K562 (cell line): Measurements from ENCODE around the gene DCAF7. TPM values are rescaled to one million over a fixed set of nuclear protein-coding genes. Genes with fewer than 3 reads are reported as not detected.

Experiments used
- ATAC-seq: fragments of 200-7000 bp; cut with Tn5 transposase; 3 replicates; pipeline ENCODE4 v1.9.1; 2020; ENCODE audit warnings: moderate library complexity
- BruUV-seq: library from RNA; stranded (reverse); fragments of 400-500 nt; replicated peaks from 2 replicates; lab custom pipeline; 2021; lab: Mats Ljungman, UMichigan
- CTCF ChIA-PET: fragments of 300-600 bp; formaldehyde crosslinking; extraction: SDS; loops from one replicate; lab custom pipeline; 2021; ENCODE audit warnings: low intra/inter-chr PET ratio; lab: Yijun Ruan, JAX
- POLR2A ChIA-PET: fragments of 300-600, 350-650 bp; sonication (Branson Sonifier 250); formaldehyde crosslinking; extraction: SDS; loops from one replicate; lab custom pipeline; 2021; ENCODE audit warnings: antibody characterized with exemption, inconsistent platforms; lab: Yijun Ruan, JAX
- DNase-seq, 4 experiments: peaks; one replicate each; pipeline versions ENCODE4 v3.0.0 to v3.0.0-alpha.2; 2011 to 2018; ENCODE audit warnings: low spot score in 3 of 4, mixed read lengths in 3 of 4; ENCODE audit errors: extremely low read depth in 1 of 4
- FAIRE-seq: peaks from 2 replicates; lab custom pipeline; 2011; peaks lifted over from hg19 to GRCh38; lab: Jason Lieb, UNC
- H2AFZ ChIP-seq: 2 replicates; pipeline ENCODE4 v1.6.0; 2011; ENCODE audit warnings: low read depth, low read length, control low read depth, inconsistent platforms
- H3K27ac ChIP-seq: fragments of 200-600 bp; 3 replicates; pipeline ENCODE4 v1.8.0; 2011; ENCODE audit warnings: low read depth, mild to moderate bottlenecking, control low read depth, inconsistent platforms, low read length, moderate library complexity, mixed read lengths; ENCODE audit errors: extremely low read depth
- H3K27me3 ChIP-seq, 2 experiments: fragments of 300-600 bp in 1 of 2; 2 replicates in 1 of 2; 3 replicates in 1 of 2; pipeline versions ENCODE4 v1.6.0 to v1.8.0; 2011; ENCODE audit warnings: inconsistent platforms in 2 of 2, low read length in 2 of 2, mild to moderate bottlenecking in 1 of 2, mixed read lengths in 1 of 2, moderate library complexity in 1 of 2; ENCODE audit not compliant: control insufficient read depth in 2 of 2, insufficient read depth in 2 of 2
- H3K36me3 ChIP-seq: fragments of 300-600 bp; 3 replicates; pipeline ENCODE4 v1.8.0; 2011; ENCODE audit warnings: mild to moderate bottlenecking, low read length, inconsistent platforms; ENCODE audit not compliant: control insufficient read depth, insufficient read depth
- H3K4me1 ChIP-seq, 2 experiments: fragments of 200-600 bp in 1 of 2; replicated peaks in 1 of 2; 2 replicates in 1 of 2; 3 replicates in 1 of 2; pipeline versions ENCODE4 v1.5.1 to v1.8.0; 2011; ENCODE audit warnings: inconsistent platforms in 2 of 2, low read length in 2 of 2, mild to moderate bottlenecking in 1 of 2, mixed read lengths in 1 of 2, moderate library complexity in 1 of 2; ENCODE audit not compliant: control insufficient read depth in 2 of 2, insufficient read depth in 2 of 2
- H3K4me2 ChIP-seq: 2 replicates; pipeline ENCODE4 v1.6.1; 2011; ENCODE audit warnings: low read length, control low read depth, inconsistent platforms, mixed read lengths; ENCODE audit not compliant: insufficient read depth
- H3K4me3 ChIP-seq: fragments of 200-600 bp; sonication (generic), shearing (Covaris generic); 2 replicates; pipeline ENCODE4 v1.5.1; 2016; ENCODE audit warnings: control low read depth, inconsistent platforms
- H3K79me2 ChIP-seq: fragments of 200-600 bp; 3 replicates; pipeline ENCODE4 v1.8.0; 2011; ENCODE audit warnings: low read length, inconsistent platforms; ENCODE audit not compliant: control insufficient read depth, insufficient read depth
- H3K9ac ChIP-seq, 2 experiments: 2 replicates each; pipeline versions ENCODE4 v1.6.0 to v1.6.1; 2011; ENCODE audit warnings: low read depth in 2 of 2, low read length in 2 of 2, control low read depth in 1 of 2, inconsistent platforms in 1 of 2, mild to moderate bottlenecking in 1 of 2, mixed read lengths in 1 of 2; ENCODE audit not compliant: insufficient read depth in 1 of 2
- H3K9me1 ChIP-seq: one replicate; pipeline ENCODE4 v1.6.0; 2011; ENCODE audit warnings: inconsistent platforms, mild to moderate bottlenecking, low read length, moderate library complexity; ENCODE audit not compliant: control insufficient read depth, insufficient read depth
- H3K9me3 ChIP-seq: replicated peaks from 2 replicates; pipeline ENCODE4 v1.5.1; 2011; ENCODE audit warnings: low read depth, low read length, inconsistent platforms; ENCODE audit not compliant: control insufficient read depth, insufficient read depth
- H4K20me1 ChIP-seq: replicated peaks from 2 replicates; pipeline ENCODE4 v1.6.1; 2011; ENCODE audit warnings: low read length, inconsistent platforms, mixed read lengths; ENCODE audit not compliant: control insufficient read depth, insufficient read depth
- CREB3L1 ChIP-seq: fragments of 450-650 bp; IDR thresholded peaks from 2 replicates; pipeline ENCODE4 v1.6.1; 2014; ENCODE audit warnings: low read depth, mild to moderate bottlenecking, moderate library complexity, borderline replicate concordance
- FOXO4 ChIP-seq: fragments of 450-650 bp; formaldehyde crosslinking; IDR thresholded peaks from 2 replicates; pipeline ENCODE4 v1.4.0; 2020; ENCODE audit warnings: mild to moderate bottlenecking, moderate library complexity
- KHSRP ChIP-seq: fragments of 450-650 bp; IDR thresholded peaks from 2 replicates; pipeline ENCODE4 v1.6.1; 2017
- MAFK ChIP-seq: IDR thresholded peaks from 2 replicates; pipeline ENCODE4 v1.6.1; 2011; ENCODE audit warnings: low read length, improper control_type of control experiment
- MECOM ChIP-seq: fragments of 250-450 bp; sonication (Bioruptor Pico); IDR thresholded peaks from 2 replicates; pipeline ENCODE4 v1.8.0; 2022; ENCODE audit warnings: inconsistent platforms
- PCBP1 ChIP-seq: fragments of 200-400 bp; formaldehyde crosslinking; IDR thresholded peaks from 2 replicates; pipeline ENCODE4 v1.6.1; 2018; ENCODE audit warnings: mild to moderate bottlenecking, low read depth, low read length; ENCODE audit not compliant: poor library complexity, severe bottlenecking
- POLR2AphosphoS2 ChIP-seq: IDR thresholded peaks from 2 replicates; pipeline ENCODE4 v1.6.1; 2012; ENCODE audit warnings: low read length, improper control_type of control experiment
- POLR3A ChIP-seq: IDR thresholded peaks from 2 replicates; pipeline ENCODE4 v1.6.1; 2011; ENCODE audit warnings: borderline replicate concordance, mild to moderate bottlenecking, moderate library complexity; ENCODE audit not compliant: insufficient read length, insufficient read depth; ENCODE audit errors: extremely low read depth
- SMC3 ChIP-seq: conservative IDR thresholded peaks from 2 replicates; pipeline ENCODE4 v1.6.1; 2011; ENCODE audit warnings: low read depth, low read length, improper control_type of control experiment; ENCODE audit not compliant: insufficient read depth
- STAT5A ChIP-seq: IDR thresholded peaks from 2 replicates; pipeline ENCODE4 v1.6.1; 2012; ENCODE audit warnings: low read length, inconsistent platforms, borderline replicate concordance
- ZBED1 ChIP-seq: IDR thresholded peaks from 2 replicates; pipeline ENCODE4 v1.6.1; 2014
- ZHX1 ChIP-seq: fragments of 150-350 bp; conservative IDR thresholded peaks from 2 replicates; pipeline ENCODE4 v1.6.1; 2014; ENCODE audit warnings: low read length
- ZNF217 ChIP-seq: sonication (generic); formaldehyde crosslinking; IDR thresholded peaks from 2 replicates; pipeline ENCODE4 v1.8.0; 2022; ENCODE audit warnings: mild to moderate bottlenecking, missing genetic modification reagents
- ZNF354B ChIP-seq: fragments of 250-450 bp; sonication (Bioruptor Pico); IDR thresholded peaks from 2 replicates; pipeline ENCODE4 v1.4.0; 2020
- ZNF583 ChIP-seq: fragments of 250-450 bp; sonication (Bioruptor Pico); IDR thresholded peaks from 2 replicates; pipeline ENCODE4 v1.4.0; 2020
- WGBS: fragments of 100-300 bp; shearing (Covaris generic); methylation state at CpG from one replicate; pipeline ENCODE4 v1.1.6; 2016; ENCODE audit warnings: low coverage, mixed read lengths; ENCODE audit not compliant: insufficient coverage; ENCODE audit errors: missing lambda C conversion rate; 5-methylcytosine and 5-hydroxymethylcytosine counted together
- in situ Hi-C: fragments of 300-500 bp; cut with MboI; formaldehyde crosslinking; loops from 4 replicates; pipeline ENCODE4 v1.15.0; 2018; ENCODE audit warnings: inconsistent platforms, mixed read lengths
- intact Hi-C: fragments of 100-400 bp; cut with micrococcal nuclease; formaldehyde crosslinking; loops from 2 replicates; pipeline ENCODE4 v1.14.2; 2022
- polyA plus RNA-seq, 8 experiments: library from polyadenylated mRNA; depleted of rRNA in 4 of 8; stranded (reverse) in 5 of 8; unstranded in 3 of 8; fragments of >200 nt; fragmentation: Nextera tagmentation in 2 of 8; fragmentation: Illumina TruSeq in 1 of 8; extraction: Ambion mirVana in 2 of 8; extraction: Trizol in 1 of 8; gene quantifications; 2 replicates each; pipeline versions ENCODE4 v1.2.1 to v1.2.3, GENCODE V29; 2011 to 2014; ENCODE audit warnings: inconsistent platforms in 1 of 8, missing spikeins in 1 of 8
- total RNA-seq, 7 experiments: library from RNA; depleted of rRNA in 6 of 7; stranded (reverse); fragments of >200 nt in 6 of 7; fragmentation: Illumina TruSeq in 2 of 7; extraction: Trizol in 2 of 7; gene quantifications; 2 replicates each; pipeline versions ENCODE4 v1.2.1 to v1.2.3, GENCODE V29; 2011 to 2021; ENCODE audit warnings: low replicate concordance in 1 of 7
- TF ChIP-seq, protein P1 (sequence below): sonication (generic); formaldehyde crosslinking; IDR thresholded peaks from 2 replicates; pipeline ENCODE4 v1.8.0; 2023; ENCODE audit warnings: mild to moderate bottlenecking, missing genetic modification reagents

The DCAF7 gene
- total and polyA plus RNA-seq, 9 of the 15 experiments (the other 6 are each of a cell fraction or from before 2014, with no cell fraction given), result 30.8 to 123 (median 40.2) TPM

- peaks cover 0 to 18% of the 10 kb centered on the region in 2 experiments; a peak in 2 of 5 replicates for H3K4me1 ChIP-seq
- in situ Hi-C loops, result no loop called here
- DNase-seq (no peak), FAIRE-seq (peak; percentile 61), ATAC-seq (no peak)
- H3K9ac ChIP-seq, result 0 out of 4 replicates have a peak overlapping the region, but pooled peaks of 1 of the 2 experiments have one; percentile 51
- H3K4me3 ChIP-seq, result no peak overlapping the region
- BruUV-seq, result no TSS peak
- H3K27me3 ChIP-seq, result peaks cover 0 to 4% of the 10 kb centered on the region in 2 experiments; a peak in 3 of 5 replicates
- H3K27ac ChIP-seq, result no peak overlapping the region
- POLR2A ChIA-PET, result interaction anchor here (0.6 to 1.4 kb wide), 4 partner anchors 11 to 131 kb away, joined by 3 read pairs; no protein-coding TSS in a partner anchor
- H3K79me2 ChIP-seq, result peaks cover 3% of the 10 kb centered on the region; the same call in 2 of the 3 replicates
- WGBS, result 42% methylated on average over 13 of the region's 13 CpGs
- no peaks in the 10 kb centered on the region for H3K9me3 ChIP-seq
- H2AFZ ChIP-seq, result no peak overlapping the region
- no peaks in the 10 kb centered on the region for H4K20me1 ChIP-seq
- intact Hi-C loops, result no loop called here
- H3K9me1 ChIP-seq, result no peaks in the 10 kb centered on the region
- no peaks in the 10 kb centered on the region for H3K36me3 ChIP-seq
- CTCF ChIA-PET, result no interaction called here
- no peak overlapping the region for H3K4me2 ChIP-seq
- TF ChIP-seq CREB3L1 (no peak), ZBED1 (no peak), PCBP1 (no peak), ZNF217 (CRISPR knock-in tag) (no peak), ZNF583 (no peak), ZHX1 (no peak), FOXO4 (CRISPR knock-in tag) (no peak), POLR2AphosphoS2 (no peak), STAT5A (no peak), MAFK (no peak), SMC3 (no peak), MECOM (no peak), POLR3A (no peak), ZNF354B (CRISPR knock-in tag) (no peak), KHSRP (no peak)
- TF ChIP-seq, protein P1, sequence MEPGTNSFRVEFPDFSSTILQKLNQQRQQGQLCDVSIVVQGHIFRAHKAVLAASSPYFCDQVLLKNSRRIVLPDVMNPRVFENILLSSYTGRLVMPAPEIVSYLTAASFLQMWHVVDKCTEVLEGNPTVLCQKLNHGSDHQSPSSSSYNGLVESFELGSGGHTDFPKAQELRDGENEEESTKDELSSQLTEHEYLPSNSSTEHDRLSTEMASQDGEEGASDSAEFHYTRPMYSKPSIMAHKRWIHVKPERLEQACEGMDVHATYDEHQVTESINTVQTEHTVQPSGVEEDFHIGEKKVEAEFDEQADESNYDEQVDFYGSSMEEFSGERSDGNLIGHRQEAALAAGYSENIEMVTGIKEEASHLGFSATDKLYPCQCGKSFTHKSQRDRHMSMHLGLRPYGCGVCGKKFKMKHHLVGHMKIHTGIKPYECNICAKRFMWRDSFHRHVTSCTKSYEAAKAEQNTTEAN (CRISPR knock-in tag), result no peak
Observed at GRCh38 chr17:63544467-63545301, 5.6 kb upstream of the DCAF7 start.
